VCaP (cell line): ENCODE measurements around the gene COL9A2.

Source experiments
- H3K27ac ChIP-seq: fragments of 450-650 bp; 2 replicates; pipeline ENCODE4 v1.5.1; 2017
- CTCF ChIP-seq: fragments of 450-650 bp; conservative IDR thresholded peaks from 2 replicates; pipeline ENCODE4 v1.5.1; 2017; ENCODE audit warnings: mild to moderate bottlenecking, moderate library complexity

Gene COL9A2

DNA sequence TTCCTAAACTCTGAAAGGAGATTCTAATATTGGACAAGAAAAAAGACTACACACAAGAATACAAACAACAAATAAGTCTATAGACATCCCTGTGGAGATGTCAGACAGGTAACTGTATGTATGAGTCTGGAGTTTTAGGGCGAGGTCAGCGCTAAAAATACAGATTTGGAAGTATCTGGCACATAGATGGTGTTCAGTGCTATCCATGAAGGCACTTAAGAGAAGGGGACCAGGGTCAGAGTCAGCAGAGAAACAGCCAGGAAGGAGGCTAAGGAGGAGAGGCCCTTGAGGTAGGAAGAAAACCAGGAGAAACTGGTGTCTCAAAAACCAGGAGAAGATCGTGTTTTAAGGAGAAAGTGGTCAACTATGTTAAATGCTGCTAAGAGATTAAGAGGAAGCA, 41.0 kb downstream of the COL9A2 start:
- H3K27ac ChIP-seq, result peak overlapping the region; percentile 35
- no peak for TF ChIP-seq CTCF

DNA sequence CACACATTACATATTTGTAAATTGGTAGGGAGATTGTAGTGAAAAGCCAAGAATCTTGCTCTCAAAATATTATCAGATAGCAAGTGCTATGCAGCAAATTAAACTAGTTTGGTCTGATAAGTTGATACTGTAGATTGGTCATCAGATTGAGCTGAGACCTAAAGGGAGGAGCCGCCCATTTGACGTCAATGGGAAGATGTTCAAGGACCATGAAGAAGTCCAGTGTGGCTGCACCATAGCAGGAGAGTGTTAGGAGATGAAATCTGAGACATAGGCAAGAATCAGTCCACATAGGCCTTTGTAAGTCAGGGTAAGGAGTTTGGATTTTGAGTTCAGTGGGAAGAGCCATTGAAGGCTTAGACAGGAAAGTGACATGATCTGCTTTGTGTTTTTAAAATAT, 42.8 kb downstream of the COL9A2 start:
- no peak for TF ChIP-seq CTCF

DNA sequence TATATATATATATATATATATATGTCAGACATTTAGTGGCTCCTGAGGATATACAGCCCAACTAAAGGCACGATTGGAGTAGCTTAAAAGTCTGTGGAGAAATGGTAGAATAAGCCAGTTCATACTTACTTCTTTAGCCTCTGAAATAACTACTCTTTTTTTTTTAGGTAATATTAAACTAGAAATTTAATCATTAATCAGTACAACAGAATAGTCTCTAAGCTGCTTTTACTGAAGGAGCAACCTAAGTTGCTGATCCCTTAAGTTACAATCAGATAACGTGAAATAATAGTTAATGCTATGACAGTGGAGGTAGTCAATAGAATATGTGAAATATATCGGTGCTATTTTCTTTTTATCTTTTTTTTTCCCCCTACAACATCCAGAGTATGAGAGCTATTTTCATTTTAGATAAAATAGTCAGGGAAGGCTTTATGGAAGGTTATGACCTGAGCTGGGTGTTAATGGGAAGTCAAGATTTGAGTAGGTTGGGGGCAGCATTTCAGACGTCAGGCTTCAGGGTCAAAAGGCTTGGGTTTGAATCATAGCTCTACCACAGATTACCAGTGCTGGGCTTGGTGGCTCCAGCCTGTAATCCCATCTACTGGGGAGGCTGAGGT, 43.4 kb downstream of the COL9A2 start:
- H3K27ac ChIP-seq, result no peak overlapping the region
- no peak for TF ChIP-seq CTCF

More for the DNA sequence above, 42.8 kb downstream of the COL9A2 start:
- H3K27ac ChIP-seq, result no peak overlapping the region

GRCh38 chr1:40272653-40273213, 44.4 kb downstream of the COL9A2 start:
- no peak for TF ChIP-seq CTCF
- no peak overlapping the region for H3K27ac ChIP-seq

DNA sequence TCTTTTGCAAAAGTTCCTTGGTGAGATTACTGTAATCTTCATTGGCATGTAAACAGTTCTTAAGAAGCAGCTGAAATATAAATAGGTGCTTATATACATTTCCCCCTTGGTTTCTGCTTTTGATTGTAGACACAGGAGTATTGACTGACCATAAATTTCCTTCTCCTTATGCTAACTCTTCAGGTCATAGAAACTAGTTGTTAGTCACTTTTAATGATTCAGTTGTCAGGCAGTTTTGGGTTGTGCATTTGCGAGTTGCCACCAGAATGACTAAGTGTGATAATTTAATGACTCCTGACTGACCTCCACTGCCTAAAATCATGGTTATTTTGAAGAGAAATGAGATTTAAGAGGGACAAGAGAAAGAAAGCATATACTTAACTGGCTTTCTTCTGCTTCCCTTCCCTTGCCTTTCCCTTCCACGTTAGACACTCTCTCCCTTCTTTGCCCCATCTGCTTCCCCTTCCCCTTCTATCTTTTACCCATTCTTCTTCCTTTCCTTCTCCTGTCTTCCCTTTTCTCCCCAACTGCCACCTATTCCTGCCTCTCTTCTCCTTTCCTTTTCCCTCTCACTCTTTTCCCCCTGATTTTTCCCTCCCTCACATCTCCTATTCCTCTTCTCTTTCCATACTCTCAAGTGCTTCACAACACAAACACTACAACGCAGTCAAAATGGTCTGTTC, 46.8 kb downstream of the COL9A2 start:
- no peak for TF ChIP-seq CTCF
- H3K27ac ChIP-seq, result no peak overlapping the region

- H3K27ac ChIP-seq, result peak overlapping the region; percentile 83
- no peak for TF ChIP-seq CTCF
Observed at GRCh38 chr1:40268211-40268610, 48.9 kb downstream of the COL9A2 start.

DNA sequence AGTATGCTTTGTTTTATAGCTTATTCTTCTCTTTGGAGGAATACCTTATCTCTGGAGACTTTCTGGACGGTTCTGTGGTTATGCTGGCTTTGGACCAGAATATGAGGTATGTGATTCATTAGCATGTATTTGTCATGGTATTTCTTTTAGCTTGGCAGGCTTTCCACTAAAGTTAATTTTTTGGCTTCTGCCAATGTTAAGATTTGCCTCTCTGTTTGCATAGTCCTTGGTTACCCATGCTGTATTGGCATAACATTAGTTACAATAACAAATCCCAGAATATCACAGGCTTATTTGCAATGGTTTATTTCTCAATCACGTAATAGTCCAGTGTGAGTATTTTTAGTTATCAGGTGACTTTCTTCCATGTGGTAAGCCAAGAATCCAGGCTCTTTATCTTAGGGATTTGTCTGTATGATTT, 49.3 kb downstream of the COL9A2 start:
- peak overlapping the region; percentile 83 for H3K27ac ChIP-seq
- no peak for TF ChIP-seq CTCF
